Measurements from ENCODE around the gene PKNOX2. TPM values are rescaled to one million over a fixed set of nuclear protein-coding genes. Genes with fewer than 3 reads are reported as not detected.

Gene PKNOX2
- total and polyA plus RNA-seq, 3 experiments from 2014 or later: not detected

- Mint-ChIP-seq H3K36me3 (no peaks in the 10 kb centered on the region), H3K4me1 (no peaks in the 10 kb centered on the region), H3K4me3 (no peak overlapping the region), H3K27ac (no peak overlapping the region), H3K27me3 (peaks cover 7 to 41% of the 10 kb centered on the region in 2 donors), H3K9me3 (no peaks in the 10 kb centered on the region)
- Histone ChIP-seq H3K9me3 (ENCODE audit: low read length) (no peaks in the 10 kb centered on the region), H3K4me1 (ENCODE audit: insufficient read depth, low read length) (no peaks in the 10 kb centered on the region), H3K27me3 (ENCODE audit: insufficient read depth, low read length, poor library complexity, severe bottlenecking) (no peaks in the 10 kb centered on the region), H3K4me3 (ENCODE audit: low read length) (no peak overlapping the region), H3K27ac (ENCODE audit: low read depth, low read length) (no peak overlapping the region), H3K36me3 (ENCODE audit: insufficient read depth, low read length) (no peaks in the 10 kb centered on the region)
- CTCF ChIA-PET: no interaction called here
- POLR2A ChIA-PET: no interaction called here
- no peak for DNase-seq
These were observed 166.9 kb downstream of the PKNOX2 start for GRCh38 chr11:125331357-125332035.

- no peak overlapping the region for H3K27ac Mint-ChIP-seq
- no peaks in the 10 kb centered on the region for H3K36me3 Mint-ChIP-seq
- ChIA-PET CTCF (no interaction called here), POLR2A (no interaction called here)
- Histone ChIP-seq H3K36me3 (ENCODE audit: insufficient read depth, low read length) (no peaks in the 10 kb centered on the region), H3K9me3 (ENCODE audit: low read length) (no peaks in the 10 kb centered on the region), H3K27me3 (ENCODE audit: insufficient read depth, low read length, poor library complexity, severe bottlenecking) (no peaks in the 10 kb centered on the region), H3K27ac (ENCODE audit: low read depth, low read length) (no peak overlapping the region), H3K4me1 (ENCODE audit: insufficient read depth, low read length) (no peaks in the 10 kb centered on the region), H3K4me3 (ENCODE audit: low read length) (no peak overlapping the region)
- no peaks in the 10 kb centered on the region for H3K9me3 Mint-ChIP-seq
- no peaks in the 10 kb centered on the region for H3K4me1 Mint-ChIP-seq
- peaks cover 8 to 41% of the 10 kb centered on the region in 2 donors for H3K27me3 Mint-ChIP-seq
- no peak for DNase-seq
- no peak overlapping the region for H3K4me3 Mint-ChIP-seq
These were observed 168.3 kb downstream of the PKNOX2 start for GRCh38 chr11:125332821-125333220.

GRCh38 chr11:125333354-125334073 lies 169.0 kb downstream of the PKNOX2 start:
- Mint-ChIP-seq H3K9me3 (no peaks in the 10 kb centered on the region), H3K4me3 (no peak overlapping the region), H3K4me1 (no peaks in the 10 kb centered on the region), H3K27ac (no peak overlapping the region), H3K27me3 (peaks cover 10 to 41% of the 10 kb centered on the region in 2 donors), H3K36me3 (no peaks in the 10 kb centered on the region)
- DNase-seq: no peak
- H3K27me3 ChIP-seq (ENCODE audit: insufficient read depth, low read length, poor library complexity, severe bottlenecking): no peaks in the 10 kb centered on the region
- ChIA-PET CTCF (no interaction called here), POLR2A (no interaction called here)
- H3K27ac ChIP-seq (ENCODE audit: low read depth, low read length): no peak overlapping the region
- no peak overlapping the region for H3K4me3 ChIP-seq (ENCODE audit: low read length)
- no peaks in the 10 kb centered on the region for H3K4me1 ChIP-seq (ENCODE audit: insufficient read depth, low read length)
- H3K9me3 ChIP-seq (ENCODE audit: low read length): no peaks in the 10 kb centered on the region
- no peaks in the 10 kb centered on the region for H3K36me3 ChIP-seq (ENCODE audit: insufficient read depth, low read length)

GRCh38 chr11:125335106-125335505 lies 170.6 kb downstream of the PKNOX2 start:
- H3K36me3 Mint-ChIP-seq: no peaks in the 10 kb centered on the region
- peaks cover 8 to 46% of the 10 kb centered on the region in 2 donors for H3K27me3 Mint-ChIP-seq
- Histone ChIP-seq H3K4me1 (ENCODE audit: insufficient read depth, low read length) (no peaks in the 10 kb centered on the region), H3K36me3 (ENCODE audit: insufficient read depth, low read length) (no peaks in the 10 kb centered on the region), H3K4me3 (ENCODE audit: low read length) (no peak overlapping the region), H3K27me3 (ENCODE audit: insufficient read depth, low read length, poor library complexity, severe bottlenecking) (no peaks in the 10 kb centered on the region), H3K9me3 (ENCODE audit: low read length) (no peaks in the 10 kb centered on the region), H3K27ac (ENCODE audit: low read depth, low read length) (no peak overlapping the region)
- no peak overlapping the region for H3K4me3 Mint-ChIP-seq
- POLR2A ChIA-PET: no interaction called here
- CTCF ChIA-PET: interaction anchor here (1.5 kb wide), 1 partner anchor 70 kb away, joined by 3 read pairs; no protein-coding TSS in a partner anchor
- H3K27ac Mint-ChIP-seq: peak overlapping the region in 1 of 8 donors; percentile 74
- no peaks in the 10 kb centered on the region for H3K9me3 Mint-ChIP-seq
- no peak for DNase-seq
- no peaks in the 10 kb centered on the region for H3K4me1 Mint-ChIP-seq

- Histone ChIP-seq H3K4me3 (ENCODE audit: low read length) (no peak overlapping the region), H3K4me1 (ENCODE audit: insufficient read depth, low read length) (no peaks in the 10 kb centered on the region), H3K27ac (ENCODE audit: low read depth, low read length) (no peak overlapping the region), H3K36me3 (ENCODE audit: insufficient read depth, low read length) (no peaks in the 10 kb centered on the region), H3K9me3 (ENCODE audit: low read length) (no peaks in the 10 kb centered on the region), H3K27me3 (ENCODE audit: insufficient read depth, low read length, poor library complexity, severe bottlenecking) (no peaks in the 10 kb centered on the region)
- POLR2A ChIA-PET: no interaction called here
- DNase-seq: no peak
- H3K4me3 Mint-ChIP-seq: no peak overlapping the region
- H3K27me3 Mint-ChIP-seq: peaks cover 6 to 41% of the 10 kb centered on the region in 2 donors
- no peaks in the 10 kb centered on the region for H3K36me3 Mint-ChIP-seq
- no peaks in the 10 kb centered on the region for H3K4me1 Mint-ChIP-seq
- H3K27ac Mint-ChIP-seq: no peak overlapping the region
- CTCF ChIA-PET: interaction anchor here (1.0 kb wide), 1 partner anchor 16 kb away, joined by 3 read pairs; no protein-coding TSS in a partner anchor
- H3K9me3 Mint-ChIP-seq: no peaks in the 10 kb centered on the region
These were observed 173.6 kb downstream of the PKNOX2 start for GRCh38 chr11:125337836-125338834.

GRCh38 chr11:125338886-125339811 lies 174.6 kb downstream of the PKNOX2 start:
- CTCF ChIA-PET: interaction anchor here (1.0 kb wide), 1 partner anchor 15 kb away, joined by 3 read pairs; no protein-coding TSS in a partner anchor
- Histone ChIP-seq H3K36me3 (ENCODE audit: insufficient read depth, low read length) (no peaks in the 10 kb centered on the region), H3K27ac (ENCODE audit: low read depth, low read length) (no peak overlapping the region), H3K4me1 (ENCODE audit: insufficient read depth, low read length) (no peaks in the 10 kb centered on the region), H3K4me3 (ENCODE audit: low read length) (no peak overlapping the region), H3K9me3 (ENCODE audit: low read length) (no peaks in the 10 kb centered on the region), H3K27me3 (ENCODE audit: insufficient read depth, low read length, poor library complexity, severe bottlenecking) (no peaks in the 10 kb centered on the region)
- no peak for DNase-seq
- Mint-ChIP-seq H3K27ac (no peak overlapping the region), H3K4me3 (no peak overlapping the region), H3K27me3 (peaks cover 8 to 42% of the 10 kb centered on the region in 2 donors), H3K9me3 (no peaks in the 10 kb centered on the region), H3K36me3 (no peaks in the 10 kb centered on the region), H3K4me1 (no peaks in the 10 kb centered on the region)
- POLR2A ChIA-PET: no interaction called here

- CTCF ChIA-PET: no interaction called here
- Mint-ChIP-seq H3K9me3 (no peaks in the 10 kb centered on the region), H3K4me1 (peaks cover 0 to 4% (median 2%) of the 10 kb centered on the region in 3 donors), H3K4me3 (no peak overlapping the region), H3K36me3 (no peaks in the 10 kb centered on the region), H3K27ac (no peak overlapping the region), H3K27me3 (peaks cover 8 to 62% of the 10 kb centered on the region in 2 donors)
- POLR2A ChIA-PET: no interaction called here
- Histone ChIP-seq H3K27me3 (ENCODE audit: insufficient read depth, low read length, poor library complexity, severe bottlenecking) (no peaks in the 10 kb centered on the region), H3K4me3 (ENCODE audit: low read length) (no peak overlapping the region), H3K4me1 (ENCODE audit: insufficient read depth, low read length) (no peaks in the 10 kb centered on the region), H3K9me3 (ENCODE audit: low read length) (no peaks in the 10 kb centered on the region), H3K27ac (ENCODE audit: low read depth, low read length) (no peak overlapping the region), H3K36me3 (ENCODE audit: insufficient read depth, low read length) (no peaks in the 10 kb centered on the region)
- DNase-seq: no peak
These were observed 177.1 kb downstream of the PKNOX2 start for GRCh38 chr11:125341676-125342075.
